HG03565 (cell line): Measurements from ENCODE around the gene TATDN2.

ENCODE experiments used
- ATAC-seq: cut with Tn5 transposase; IDR thresholded peaks from one replicate; pipeline ENCODE4 v1.9.1; 2021; ENCODE audit warnings: mild to moderate bottlenecking, moderate library complexity; ENCODE audit not compliant: unreplicated experiment

Gene TATDN2

GRCh38 chr3:10315771-10316344 is 67.6 kb downstream of the TATDN2 start:
- ATAC-seq: no peak

GRCh38 chr3:10317311-10317960 is 69.2 kb downstream of the TATDN2 start:
- ATAC-seq: no peak

- no peak for ATAC-seq
Measured at GRCh38 chr3:10317961-10318350, 69.7 kb downstream of the TATDN2 start.

- no peak for ATAC-seq
Measured at GRCh38 chr3:10319251-10319650, 71.0 kb downstream of the TATDN2 start.

GRCh38 chr3:10319804-10320203 is 71.5 kb downstream of the TATDN2 start:
- ATAC-seq: no peak

- no peak for ATAC-seq
Measured at GRCh38 chr3:10320320-10320677, 72.0 kb downstream of the TATDN2 start.

- ATAC-seq: no peak
Measured at GRCh38 chr3:10321630-10322351, 73.5 kb downstream of the TATDN2 start.

- ATAC-seq: no peak
Measured at GRCh38 chr3:10322352-10322710, 74.1 kb downstream of the TATDN2 start.

- ATAC-seq: no peak
Measured at GRCh38 chr3:10327592-10327991, 79.3 kb downstream of the TATDN2 start.

- no peak for ATAC-seq
Measured at GRCh38 chr3:10328460-10329071, 80.3 kb downstream of the TATDN2 start.

- no peak for ATAC-seq
Measured at GRCh38 chr3:10329495-10330015, 81.3 kb downstream of the TATDN2 start.

- no peak for ATAC-seq
Measured at GRCh38 chr3:10330319-10330718, 82.1 kb downstream of the TATDN2 start.
